IMR-90 (cell line): ENCODE measurements around the gene XAF1. TPM values are rescaled to one million over a fixed set of nuclear protein-coding genes. Genes with fewer than 3 reads are reported as not detected.

Experiments used
- ATAC-seq: fragments of 200-7000 bp; cut with Tn5 transposase; 2 replicates; pipeline ENCODE4 v1.9.1; 2020; ENCODE audit warnings: low read depth, mild to moderate bottlenecking, moderate library complexity
- BruUV-seq: library from RNA; stranded (reverse); fragments of 400-500 nt; replicated peaks from 2 replicates; lab custom pipeline; 2021; lab: Mats Ljungman, UMichigan
- CTCF ChIA-PET: fragments of 300-600 bp; formaldehyde crosslinking; extraction: SDS; loops from one replicate; lab custom pipeline; 2021; ENCODE audit warnings: antibody characterized with exemption; lab: Yijun Ruan, JAX
- POLR2A ChIA-PET: fragments of 300-600 bp; sonication (Branson Sonifier 250); formaldehyde crosslinking; loops from one replicate; lab custom pipeline; 2022; ENCODE audit warnings: antibody characterized with exemption; ENCODE audit not compliant: unreplicated experiment; lab: Charles Lee
- DNase-seq: peaks from one replicate; pipeline ENCODE4 v3.0.0; 2013
- H2AFZ ChIP-seq: replicated peaks from 2 replicates; pipeline ENCODE3; 2013; ENCODE audit warnings: low read length, mild to moderate bottlenecking; ENCODE audit not compliant: poor library complexity
- H2AK5ac ChIP-seq: 2 replicates; pipeline ENCODE4 v1.6.1; 2013; ENCODE audit warnings: low read depth, low read length, inconsistent platforms
- H2AK9ac ChIP-seq: replicated peaks from 2 replicates; pipeline ENCODE3; 2013; ENCODE audit warnings: mild to moderate bottlenecking, low read depth, low read length, moderate library complexity; ENCODE audit not compliant: poor library complexity
- H2BK120ac ChIP-seq: 2 replicates; pipeline ENCODE4 v1.6.1; 2013; ENCODE audit warnings: low read depth, low read length, inconsistent platforms
- H2BK15ac ChIP-seq: 3 replicates; pipeline ENCODE4 v1.6.1; 2013; ENCODE audit warnings: low read depth, low read length, inconsistent platforms
- H2BK20ac ChIP-seq: 2 replicates; pipeline ENCODE4 v1.6.1; 2013; ENCODE audit warnings: low read depth, mild to moderate bottlenecking, inconsistent platforms, low read length, moderate library complexity
- H2BK5ac ChIP-seq: 2 replicates; pipeline ENCODE4 v1.6.1; 2013; ENCODE audit warnings: mild to moderate bottlenecking, low read depth, low read length, inconsistent platforms; ENCODE audit not compliant: poor library complexity, severe bottlenecking
- H3K14ac ChIP-seq: replicated peaks from 2 replicates; pipeline ENCODE4 v1.6.1; 2013; ENCODE audit warnings: low read depth, low read length, inconsistent platforms
- H3K18ac ChIP-seq: 2 replicates; pipeline ENCODE4 v1.6.1; 2013; ENCODE audit warnings: low read depth, low read length, control low read depth
- H3K23ac ChIP-seq: 2 replicates; pipeline ENCODE4 v1.6.1; 2013; ENCODE audit warnings: low read depth, low read length, inconsistent platforms
- H3K27ac ChIP-seq: 2 replicates; pipeline ENCODE4 v1.5.1; 2013; ENCODE audit warnings: mild to moderate bottlenecking, control low read depth, low read length; ENCODE audit not compliant: insufficient read depth
- H3K27me3 ChIP-seq: 2 replicates; pipeline ENCODE4 v1.6.1; 2013; ENCODE audit warnings: low read length; ENCODE audit not compliant: control insufficient read depth, insufficient read depth
- H3K36me3 ChIP-seq: 2 replicates; pipeline ENCODE4 v1.6.1; 2013; ENCODE audit warnings: low read length, mixed read lengths; ENCODE audit not compliant: control insufficient read depth, insufficient read depth
- H3K4ac ChIP-seq: 2 replicates; pipeline ENCODE4 v1.6.1; 2013; ENCODE audit warnings: low read depth, low read length, inconsistent platforms
- H3K4me1 ChIP-seq: 2 replicates; pipeline ENCODE4 v1.6.1; 2013; ENCODE audit warnings: low read length, mixed read lengths; ENCODE audit not compliant: control insufficient read depth, insufficient read depth
- H3K4me2 ChIP-seq: 2 replicates; pipeline ENCODE4 v1.6.1; 2013; ENCODE audit warnings: low read depth, mild to moderate bottlenecking, control low read depth, low read length, moderate library complexity
- H3K4me3 ChIP-seq: 2 replicates; pipeline ENCODE4 v1.5.1; 2013; ENCODE audit warnings: low read depth, mild to moderate bottlenecking, control low read depth, low read length, moderate library complexity; ENCODE audit not compliant: insufficient read depth
- H3K56ac ChIP-seq: 2 replicates; pipeline ENCODE4 v1.6.1; 2013; ENCODE audit warnings: low read length, inconsistent platforms; ENCODE audit not compliant: insufficient read depth; ENCODE audit errors: extremely low read depth
- H3K79me1 ChIP-seq, 2 experiments: 2 replicates each; pipeline ENCODE4 v1.6.1; 2013; ENCODE audit warnings: low read length in 2 of 2, inconsistent platforms in 1 of 2, low read depth in 1 of 2
- H3K9ac ChIP-seq: 2 replicates; pipeline ENCODE4 v1.6.1; 2013; ENCODE audit warnings: low read depth, low read length, control low read depth
- H3K9me1 ChIP-seq: 2 replicates; pipeline ENCODE4 v1.6.1; 2013; ENCODE audit warnings: low read length, inconsistent platforms; ENCODE audit not compliant: insufficient read depth
- H3K9me3 ChIP-seq: 2 replicates; pipeline ENCODE4 v1.6.1; 2013; ENCODE audit warnings: low read length; ENCODE audit not compliant: control insufficient read depth, insufficient read depth
- H4K20me1 ChIP-seq: 2 replicates; pipeline ENCODE4 v1.6.1; 2013; ENCODE audit warnings: low read length, inconsistent platforms; ENCODE audit not compliant: insufficient read depth
- H4K5ac ChIP-seq: 2 replicates; pipeline ENCODE4 v1.6.1; 2013; ENCODE audit warnings: mild to moderate bottlenecking, low read depth, low read length, control low read depth
- H4K8ac ChIP-seq, 2 experiments: 2 replicates each; pipeline ENCODE4 v1.6.1; 2013; ENCODE audit warnings: low read depth in 2 of 2, low read length in 2 of 2, control low read depth in 1 of 2, inconsistent platforms in 1 of 2
- H4K91ac ChIP-seq: 2 replicates; pipeline ENCODE4 v1.6.1; 2013; ENCODE audit warnings: low read depth, low read length, inconsistent platforms; ENCODE audit not compliant: insufficient read depth
- CHD1 ChIP-seq: IDR thresholded peaks from 2 replicates; pipeline ENCODE4 v1.6.1; 2012; ENCODE audit warnings: low read depth, low read length, improper control_type of control experiment
- CTCF ChIP-seq: conservative IDR thresholded peaks from 2 replicates; pipeline ENCODE4 v1.5.1; 2012; ENCODE audit warnings: mild to moderate bottlenecking, low read depth, low read length, improper control_type of control experiment
- FOS ChIP-seq: fragments of 150-350 bp; IDR thresholded peaks from 2 replicates; pipeline ENCODE4 v1.6.1; 2016; ENCODE audit warnings: low read depth, low read length
- POLR2A ChIP-seq: IDR thresholded peaks from 2 replicates; pipeline ENCODE4 v1.6.1; 2012; ENCODE audit warnings: mild to moderate bottlenecking, low read depth, low read length
- RCOR1 ChIP-seq: IDR thresholded peaks from 2 replicates; pipeline ENCODE4 v1.6.1; 2012; ENCODE audit warnings: mild to moderate bottlenecking, low read length, improper control_type of control experiment; ENCODE audit not compliant: insufficient replicate concordance
- RFX5 ChIP-seq: IDR thresholded peaks from 2 replicates; pipeline ENCODE4 v1.8.0; 2012; ENCODE audit warnings: low read depth, mild to moderate bottlenecking, low read length, moderate library complexity
- SMC3 ChIP-seq: fragments of 150-350 bp; IDR thresholded peaks from 2 replicates; pipeline ENCODE4 v1.6.1; 2016; ENCODE audit warnings: low read depth, mild to moderate bottlenecking, antibody characterized with exemption, low read length, moderate library complexity
- WGBS, 2 experiments: methylation state at CpG; one replicate each; pipeline versions ENCODE4 v1.1.5 to v1.1.7; 2013; ENCODE audit warnings: missing lambda C conversion rate in 2 of 2; ENCODE audit not compliant: insufficient read length in 1 of 2; ENCODE audit errors: extremely low coverage in 2 of 2; 5-methylcytosine and 5-hydroxymethylcytosine counted together
- dilution Hi-C: fragments of 300-500 bp; cut with HindIII; formaldehyde crosslinking; loops from one replicate; pipeline ENCODE4 v1.14.3; 2018; ENCODE audit warnings: low sequenced_read_pairs; ENCODE audit not compliant: unreplicated experiment
- in situ Hi-C: fragments of 300-500 bp; cut with MboI; formaldehyde crosslinking; loops from 3 replicates; pipeline ENCODE4 v1.14.3; 2019; ENCODE audit warnings: low sequenced_read_pairs, inconsistent platforms, mixed read lengths
- intact Hi-C: fragments of 100-400 bp; cut with micrococcal nuclease; formaldehyde crosslinking; loops from 2 replicates; pipeline ENCODE4 v1.10.0; 2022
- polyA plus RNA-seq, 3 experiments: library from polyadenylated mRNA; depleted of rRNA; stranded (reverse); fragments of >200 nt; gene quantifications; 2 replicates each; pipeline ENCODE4 v1.2.3, GENCODE V29; 2012; ENCODE audit warnings: low replicate concordance in 1 of 3
- total RNA-seq: library from RNA; depleted of rRNA; stranded (reverse); fragments of >200 nt; gene quantifications from 2 replicates; pipeline ENCODE4 v1.2.3, GENCODE V29; 2012
- TF ChIP-seq, protein P1 (sequence below): fragments of 150-350 bp; IDR thresholded peaks from 2 replicates; pipeline ENCODE4 v1.6.1; 2016; ENCODE audit warnings: low read depth, mild to moderate bottlenecking, low read length, moderate library complexity, borderline replicate concordance
- TF ChIP-seq, protein P2 (sequence below): fragments of 150-350 bp; IDR thresholded peaks from 2 replicates; pipeline ENCODE4 v1.6.1; 2017; ENCODE audit warnings: mild to moderate bottlenecking, antibody characterized with exemption, low read length, low read depth

XAF1 gene
- total and polyA plus RNA-seq, 2 of the 4 experiments (the other 2 are of a cell fraction) = 1.3 to 3.9 TPM

- Histone ChIP-seq H2BK5ac (peak overlapping the region; percentile 79), H3K36me3 (no peaks in the 10 kb centered on the region), H3K23ac (no peak overlapping the region), H3K9ac (no peak overlapping the region), H2BK20ac (no peak overlapping the region), H4K5ac (no peak overlapping the region), H3K9me1 (no peaks in the 10 kb centered on the region), H2AFZ (no peak overlapping the region), H3K4me2 (no peak overlapping the region), H3K4me3 (no peak overlapping the region), H4K91ac (no peak overlapping the region), H2BK120ac (no peak overlapping the region), H3K4ac (no peak overlapping the region), H3K79me1 (no peaks in the 10 kb centered on the region), H4K20me1 (no peaks in the 10 kb centered on the region), H3K4me1 (no peaks in the 10 kb centered on the region), H3K27ac (no peak overlapping the region), H3K14ac (no peak overlapping the region), H3K18ac (no peak overlapping the region), H2AK9ac (no peak overlapping the region), H2AK5ac (no peak overlapping the region), H3K9me3 (peaks cover 3% of the 10 kb centered on the region), H3K27me3 (peaks cover 33% of the 10 kb centered on the region), H3K56ac (no peak overlapping the region), H4K8ac (no peak overlapping the region), H2BK15ac (no peak overlapping the region)
- no TSS peak for BruUV-seq
- in situ Hi-C loops (no loop called here), dilution Hi-C loops (no loop called here), intact Hi-C loops (no loop called here)
- CTCF ChIA-PET = interaction anchor here (1.6 kb wide), 1 partner anchor 200 kb away, joined by 3 read pairs; no protein-coding TSS in a partner anchor
- DNase-seq = no peak
- POLR2A ChIA-PET = no interaction called here
- no peak for ATAC-seq
- WGBS, 2 experiments = 40% methylated on average over 2 of the region's 2 CpGs; no CpG with 5 or more reads in 1 of the 2 experiments
- TF ChIP-seq CHD1 (no peak), CTCF (no peak), FOS (no peak), POLR2A (no peak), RCOR1 (no peak), SMC3 (no peak), RFX5 (no peak)
- TF ChIP-seq, protein P1, sequence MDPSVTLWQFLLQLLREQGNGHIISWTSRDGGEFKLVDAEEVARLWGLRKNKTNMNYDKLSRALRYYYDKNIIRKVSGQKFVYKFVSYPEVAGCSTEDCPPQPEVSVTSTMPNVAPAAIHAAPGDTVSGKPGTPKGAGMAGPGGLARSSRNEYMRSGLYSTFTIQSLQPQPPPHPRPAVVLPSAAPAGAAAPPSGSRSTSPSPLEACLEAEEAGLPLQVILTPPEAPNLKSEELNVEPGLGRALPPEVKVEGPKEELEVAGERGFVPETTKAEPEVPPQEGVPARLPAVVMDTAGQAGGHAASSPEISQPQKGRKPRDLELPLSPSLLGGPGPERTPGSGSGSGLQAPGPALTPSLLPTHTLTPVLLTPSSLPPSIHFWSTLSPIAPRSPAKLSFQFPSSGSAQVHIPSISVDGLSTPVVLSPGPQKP = no peak
- TF ChIP-seq, protein P2, sequence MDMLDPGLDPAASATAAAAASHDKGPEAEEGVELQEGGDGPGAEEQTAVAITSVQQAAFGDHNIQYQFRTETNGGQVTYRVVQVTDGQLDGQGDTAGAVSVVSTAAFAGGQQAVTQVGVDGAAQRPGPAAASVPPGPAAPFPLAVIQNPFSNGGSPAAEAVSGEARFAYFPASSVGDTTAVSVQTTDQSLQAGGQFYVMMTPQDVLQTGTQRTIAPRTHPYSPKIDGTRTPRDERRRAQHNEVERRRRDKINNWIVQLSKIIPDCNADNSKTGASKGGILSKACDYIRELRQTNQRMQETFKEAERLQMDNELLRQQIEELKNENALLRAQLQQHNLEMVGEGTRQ = no peak
Measured at GRCh38 chr17:6711681-6712057, 44.2 kb upstream of the XAF1 start.
